H1 (cell line): ENCODE data around the gene ZMYM3. TPM values are rescaled to one million over a fixed set of nuclear protein-coding genes. Genes with fewer than 3 reads are reported as not detected.

ENCODE experiments used
- CTCF ChIA-PET: fragments of 300-600 bp; sonication (Branson Sonifier 250); formaldehyde crosslinking; loops from one replicate; lab custom pipeline; 2021; ENCODE audit not compliant: partially characterized antibody; lab: Charles Lee
- POLR2A ChIA-PET: fragments of 300-600 bp; sonication (Branson Sonifier 250); formaldehyde crosslinking; loops from one replicate; lab custom pipeline; 2021; ENCODE audit warnings: inconsistent platforms; ENCODE audit not compliant: partially characterized antibody; lab: Charles Lee
- DNase-seq, 2 experiments: peaks; one replicate each; pipeline versions ENCODE4 v3.0.0 to v3.0.0-alpha.2; 2010 to 2022; ENCODE audit warnings: low spot score in 2 of 2, low read depth in 1 of 2, mixed read lengths in 1 of 2
- FAIRE-seq: peaks from 2 replicates; lab custom pipeline; 2011; peaks lifted over from hg19 to GRCh38; lab: Jason Lieb, UNC
- H2AFZ ChIP-seq: 2 replicates; pipeline ENCODE4 v1.8.1; 2012; ENCODE audit warnings: low read length, inconsistent platforms
- H2AK5ac ChIP-seq: 2 replicates; pipeline ENCODE4 v1.6.1; 2013; ENCODE audit warnings: low read depth, low read length
- H2BK120ac ChIP-seq: replicated peaks from 2 replicates; pipeline ENCODE3; 2013; ENCODE audit warnings: low read depth, low read length, inconsistent platforms
- H2BK12ac ChIP-seq: 2 replicates; pipeline ENCODE4 v1.6.1; 2013; ENCODE audit warnings: low read depth, low read length
- H2BK15ac ChIP-seq: 2 replicates; pipeline ENCODE4 v1.6.1; 2013; ENCODE audit warnings: low read length
- H2BK20ac ChIP-seq: 2 replicates; pipeline ENCODE4 v1.6.1; 2013; ENCODE audit warnings: low read length
- H2BK5ac ChIP-seq: 2 replicates; pipeline ENCODE4 v1.6.1; 2013; ENCODE audit warnings: low read depth, low read length
- H3K14ac ChIP-seq: 2 replicates; pipeline ENCODE4 v1.6.1; 2013; ENCODE audit warnings: inconsistent platforms; ENCODE audit not compliant: insufficient read length
- H3K18ac ChIP-seq: 2 replicates; pipeline ENCODE4 v1.6.1; 2013; ENCODE audit warnings: low read length; ENCODE audit errors: extremely low read depth
- H3K23ac ChIP-seq: 2 replicates; pipeline ENCODE4 v1.6.1; 2013; ENCODE audit warnings: inconsistent platforms; ENCODE audit not compliant: insufficient read length
- H3K23me2 ChIP-seq: 2 replicates; pipeline ENCODE4 v1.6.1; 2013; ENCODE audit warnings: low read depth, low read length
- H3K27ac ChIP-seq: 2 replicates; pipeline ENCODE4 v1.6.1; 2011; ENCODE audit warnings: low read depth, low read length, inconsistent platforms
- H3K27me3 ChIP-seq, 4 experiments: replicated peaks in 1 of 4; 1 replicate in 1 of 4; 2 replicates in 3 of 4; pipeline versions ENCODE4 v1.6.1 to v1.8.1; 2011 to 2013; ENCODE audit warnings: low read length in 3 of 4, mild to moderate bottlenecking in 3 of 4, inconsistent platforms in 2 of 4, mixed read lengths in 2 of 4, moderate library complexity in 1 of 4; ENCODE audit not compliant: control insufficient read depth in 3 of 4, insufficient read depth in 3 of 4; ENCODE audit errors: extremely low read depth in 1 of 4
- H3K36me3 ChIP-seq, 4 experiments: 2 replicates each; pipeline versions ENCODE4 v1.6.1 to v1.8.1; 2011 to 2013; ENCODE audit warnings: mild to moderate bottlenecking in 4 of 4, low read length in 3 of 4, moderate library complexity in 2 of 4, control low read depth in 1 of 4, inconsistent platforms in 1 of 4; ENCODE audit not compliant: insufficient read depth in 4 of 4, control insufficient read depth in 2 of 4
- H3K4ac ChIP-seq: replicated peaks from 2 replicates; pipeline ENCODE3; 2013; ENCODE audit warnings: low read length, low read depth, mixed read lengths, inconsistent platforms; ENCODE audit not compliant: insufficient read length
- H3K4me1 ChIP-seq, 4 experiments: replicated peaks in 1 of 4; 1 replicate in 1 of 4; 2 replicates in 3 of 4; pipeline versions ENCODE4 v1.6.1 to v1.8.1; 2011 to 2013; ENCODE audit warnings: low read length in 3 of 4, inconsistent platforms in 2 of 4, mixed read lengths in 1 of 4; ENCODE audit not compliant: insufficient read depth in 4 of 4, control insufficient read depth in 3 of 4
- H3K4me2 ChIP-seq, 2 experiments: 2 replicates each; pipeline versions ENCODE4 v1.6.1 to v1.8.1; 2011 to 2013; ENCODE audit warnings: low read depth in 2 of 2, low read length in 2 of 2, control low read depth in 1 of 2, inconsistent platforms in 1 of 2, mild to moderate bottlenecking in 1 of 2; ENCODE audit not compliant: insufficient read depth in 1 of 2
- H3K4me3 ChIP-seq, 4 experiments: fragments of 200-600, 300-600 bp in 1 of 4; sonication (generic), shearing (Covaris generic), sonication (Bioruptor Twin) in 1 of 4; 2 replicates each; pipeline versions ENCODE4 v1.5.1 to v1.8.1; 2011 to 2016; ENCODE audit warnings: low read length in 4 of 4, low read depth in 3 of 4, control low read depth in 2 of 4, inconsistent platforms in 2 of 4, mild to moderate bottlenecking in 2 of 4, mixed read lengths in 1 of 4, moderate library complexity in 1 of 4; ENCODE audit not compliant: insufficient read depth in 2 of 4; ENCODE audit errors: extremely low read depth in 1 of 4
- H3K56ac ChIP-seq: replicated peaks from 2 replicates; pipeline ENCODE3; 2013; ENCODE audit warnings: low read depth, mild to moderate bottlenecking, mixed read lengths, low read length, inconsistent platforms; ENCODE audit not compliant: insufficient read length
- H3K79me1 ChIP-seq: 2 replicates; pipeline ENCODE4 v1.6.1; 2013; ENCODE audit warnings: low read depth, low read length, control low read depth
- H3K79me2 ChIP-seq, 2 experiments: 2 replicates each; pipeline versions ENCODE4 v1.6.1 to v1.8.1; 2012 to 2013; ENCODE audit warnings: low read length in 2 of 2, mild to moderate bottlenecking in 2 of 2, inconsistent platforms in 1 of 2; ENCODE audit not compliant: insufficient read depth in 2 of 2, control insufficient read depth in 1 of 2
- H3K9ac ChIP-seq, 4 experiments: replicated peaks in 1 of 4; 1 replicate in 1 of 4; 2 replicates in 3 of 4; pipeline versions ENCODE4 v1.6.1 to v1.8.1; 2011 to 2013; ENCODE audit warnings: low read depth in 3 of 4, low read length in 3 of 4, control low read depth in 2 of 4, mild to moderate bottlenecking in 2 of 4, moderate library complexity in 2 of 4, inconsistent platforms in 1 of 4; ENCODE audit errors: extremely low read depth in 1 of 4
- H3K9me3 ChIP-seq, 2 experiments: 2 replicates each; pipeline versions ENCODE4 v1.6.1 to v1.8.1; 2012 to 2013; ENCODE audit warnings: mild to moderate bottlenecking in 2 of 2, moderate library complexity in 2 of 2, control low read depth in 1 of 2, inconsistent platforms in 1 of 2, low read depth in 1 of 2, low read length in 1 of 2, mixed read lengths in 1 of 2; ENCODE audit not compliant: insufficient read depth in 2 of 2
- H4K20me1 ChIP-seq, 2 experiments: replicated peaks in 1 of 2; 2 replicates each; pipeline versions ENCODE3 to v1.8.1; 2011 to 2013; ENCODE audit warnings: inconsistent platforms in 2 of 2, low read length in 2 of 2, mild to moderate bottlenecking in 1 of 2; ENCODE audit not compliant: insufficient read depth in 2 of 2, control insufficient read depth in 1 of 2
- H4K5ac ChIP-seq: 2 replicates; pipeline ENCODE4 v1.6.1; 2013; ENCODE audit warnings: low read length, low read depth, mixed read lengths, inconsistent platforms; ENCODE audit not compliant: insufficient read length
- H4K8ac ChIP-seq: 2 replicates; pipeline ENCODE4 v1.8.0; 2013; ENCODE audit warnings: mild to moderate bottlenecking, moderate library complexity, low read length, inconsistent platforms; ENCODE audit not compliant: insufficient read depth; ENCODE audit errors: extremely low read depth
- H4K91ac ChIP-seq: replicated peaks from 2 replicates; pipeline ENCODE3; 2013; ENCODE audit warnings: low read length, mixed read lengths, inconsistent platforms; ENCODE audit not compliant: insufficient read length
- CBX5 ChIP-seq: fragments of 300-800, 300-1000 bp; sonication (generic); IDR thresholded peaks from 2 replicates; pipeline ENCODE4 v1.7.1; 2016; ENCODE audit warnings: antibody characterized with exemption, low read length, low read depth
- JUND ChIP-seq: IDR thresholded peaks from 2 replicates; pipeline ENCODE4 v1.6.1; 2011; ENCODE audit warnings: mild to moderate bottlenecking, improper control_type of control experiment, low read length
- SIRT6 ChIP-seq: IDR thresholded peaks from one replicate; pipeline ENCODE4 v1.7.1; 2012; ENCODE audit warnings: low read length, inconsistent platforms
- SP2 ChIP-seq: IDR thresholded peaks from 2 replicates; pipeline ENCODE4 v1.6.1; 2012; ENCODE audit warnings: mild to moderate bottlenecking, low read length, inconsistent platforms
- WGBS, 2 experiments: shearing (Covaris generic) in 1 of 2; methylation state at CpG; one replicate each; pipeline versions ENCODE4 v1.1.6 to v1.1.7; 2013 to 2015; ENCODE audit warnings: low lambda C conversion rate in 2 of 2, mixed read lengths in 2 of 2, inconsistent platforms in 1 of 2, low coverage in 1 of 2, missing lambda C conversion rate in 1 of 2; ENCODE audit not compliant: insufficient replicate concordance in 2 of 2, insufficient coverage in 1 of 2, insufficient read length in 1 of 2; ENCODE audit errors: extremely low coverage in 1 of 2, missing lambda C conversion rate in 1 of 2; 5-methylcytosine and 5-hydroxymethylcytosine counted together
- polyA plus RNA-seq, 7 experiments: library from polyadenylated mRNA; depleted of rRNA in 3 of 7; stranded (reverse) in 5 of 7; unstranded in 2 of 7; fragments of >200 nt in 5 of 7; fragments of 200-250 nt in 2 of 7; gene quantifications; 1 replicate in 5 of 7; 2 replicates in 1 of 7; 4 replicates in 1 of 7; pipeline versions ENCODE4 v1.2.1 to v1.2.3, GENCODE V29; 2011 to 2013; ENCODE audit warnings: missing spikeins in 2 of 7, mixed read lengths in 2 of 7
- total RNA-seq: library from RNA; stranded (reverse); fragmentation: NEBNext Ultra II Directional; extraction: Animal tissue kit (Norgen Biotek cat#: 25700); gene quantifications from 2 replicates; pipeline ENCODE4 v1.2.1, GENCODE V29; 2021

Gene ZMYM3
- total and polyA plus RNA-seq, 2 of the 8 experiments (the other 6 are each of a cell fraction or from before 2014, with no cell fraction given), result 56.7 to 82.0 TPM

DNA sequence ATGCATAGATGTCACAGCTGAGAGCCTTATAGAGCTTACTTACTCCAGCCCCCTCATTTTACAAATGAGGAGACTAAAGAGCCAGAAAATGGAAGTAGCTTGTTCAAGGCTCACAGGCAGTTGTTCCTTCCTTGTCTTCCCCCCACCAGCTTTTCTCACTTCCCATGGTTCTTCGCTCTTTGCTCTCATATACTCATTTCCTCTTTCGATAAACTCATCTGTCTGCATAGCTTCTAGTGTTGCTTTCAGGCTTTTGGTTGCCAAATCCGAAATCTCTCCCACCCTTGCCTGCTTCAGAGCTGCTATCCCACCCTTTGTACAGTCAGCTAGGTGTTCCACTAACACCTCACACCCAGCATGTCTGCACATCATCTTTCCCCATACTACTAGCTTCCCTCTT, 55.9 kb downstream of the ZMYM3 start:
- POLR2A ChIA-PET, result interaction anchor here (0.5 to 2.8 kb wide), 2 partner anchors 9 to 16 kb away, joined by 3 to 11 read pairs; no protein-coding TSS in a partner anchor
- H4K5ac ChIP-seq, result no peak overlapping the region
- no peaks in the 10 kb centered on the region for H3K79me1 ChIP-seq
- no peak overlapping the region for H3K4ac ChIP-seq
- no peaks in the 10 kb centered on the region for H4K20me1 ChIP-seq
- no peak for TF ChIP-seq SIRT6
- TF ChIP-seq CBX5, result no peak
- TF ChIP-seq SP2, result no peak
- TF ChIP-seq JUND, result no peak
- H2AK5ac ChIP-seq, result no peak overlapping the region
- H3K79me2 ChIP-seq, result no peaks in the 10 kb centered on the region
- CTCF ChIA-PET, result no interaction called here
- no peak overlapping the region for H3K56ac ChIP-seq
- H2BK20ac ChIP-seq, result no peak overlapping the region; the same call in 1 of the 2 replicates
- H2BK120ac ChIP-seq, result no peak overlapping the region
- H3K4me1 ChIP-seq, result peaks cover 0 to 4% (median 0%) of the 10 kb centered on the region in 4 experiments; a peak in 2 of 7 replicates
- H3K4me3 ChIP-seq, result no peak overlapping the region
- H3K18ac ChIP-seq, result no peak overlapping the region
- no peaks in the 10 kb centered on the region for H3K23me2 ChIP-seq
- H3K9me3 ChIP-seq, result no peaks in the 10 kb centered on the region
- no peak overlapping the region for H2BK15ac ChIP-seq
- no peak overlapping the region for H3K23ac ChIP-seq
- no peak overlapping the region for H3K4me2 ChIP-seq
- H3K14ac ChIP-seq, result no peak overlapping the region
- H2BK5ac ChIP-seq, result no peak overlapping the region; the same call in 1 of the 2 replicates
- H2AFZ ChIP-seq, result 0 out of 2 replicates have a peak overlapping the region, but pooled peaks have one; percentile 32
- H3K9ac ChIP-seq, result no peak overlapping the region
- H3K27ac ChIP-seq, result no peak overlapping the region
- 86% methylated on average over 3 of the region's 3 CpGs; no CpG with 5 or more reads in 1 of the 2 experiments for WGBS, 2 experiments
- FAIRE-seq, result peak; percentile 62
- no peak overlapping the region for H2BK12ac ChIP-seq
- H3K36me3 ChIP-seq, result no peaks in the 10 kb centered on the region
- H4K91ac ChIP-seq, result no peak overlapping the region
- no peak overlapping the region for H4K8ac ChIP-seq
- no peak for DNase-seq
- H3K27me3 ChIP-seq, result no peaks in the 10 kb centered on the region
